ENCODE results near the gene TACC3.

Gene TACC3

DNA sequence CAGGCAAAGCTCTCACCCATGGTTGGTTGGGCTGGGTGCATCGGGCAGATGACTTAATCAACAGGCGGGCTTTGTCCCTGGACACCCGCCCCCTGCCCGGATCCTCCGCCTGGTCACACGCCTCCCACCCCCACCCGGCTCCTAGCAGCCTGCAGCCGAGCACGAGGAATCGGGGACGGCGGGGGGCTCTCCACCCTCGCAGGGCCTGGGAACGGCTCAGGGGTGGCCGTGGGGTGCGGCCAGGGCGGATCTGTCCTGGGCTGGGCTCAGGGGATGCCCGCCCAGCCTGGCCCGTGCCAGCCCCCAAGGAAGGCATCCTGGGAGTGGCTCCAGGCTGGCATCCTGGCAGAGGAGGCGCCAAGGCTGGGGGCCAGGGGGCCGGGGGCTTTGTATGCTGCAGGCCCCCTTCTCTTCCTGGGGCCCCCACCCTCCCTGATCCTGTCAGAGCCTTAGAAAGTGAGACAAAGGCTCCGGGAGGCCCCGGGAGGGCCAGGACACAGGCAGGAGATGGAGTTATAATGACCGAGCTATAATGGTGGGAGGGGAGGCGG, 39.3 kb downstream of the TACC3 start:
- no peak for DNase-seq (ENCODE audit: low read depth in 2 of 2)

DNA sequence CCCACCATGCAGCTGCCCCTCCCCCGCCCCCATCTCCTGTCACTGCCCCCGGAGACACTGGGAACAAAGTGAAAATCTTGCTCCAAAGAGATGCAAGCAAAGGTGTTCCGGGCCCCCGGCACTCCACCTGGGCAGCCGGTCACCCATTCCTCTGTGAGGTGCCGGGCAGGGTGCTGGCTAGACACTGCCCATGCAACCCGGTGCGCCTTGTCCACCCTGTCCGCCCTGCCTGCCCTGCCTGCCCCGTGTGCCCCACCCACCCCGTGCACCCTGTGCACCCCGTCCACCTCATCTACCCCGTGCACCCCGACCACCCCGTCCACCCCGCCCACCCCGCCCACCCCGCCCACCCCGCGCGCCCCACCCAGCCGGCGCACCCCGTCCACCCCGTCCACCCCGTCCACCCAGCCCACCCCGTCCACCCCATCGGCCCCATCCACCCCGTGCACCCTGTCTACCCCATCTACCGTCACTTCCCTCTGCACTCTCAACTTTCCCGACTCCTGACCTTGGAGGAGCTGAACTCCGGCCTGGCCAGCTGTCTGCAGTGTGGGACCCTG, 39.9 kb downstream of the TACC3 start:
- no peak for DNase-seq (ENCODE audit: low read depth in 2 of 2)

DNA sequence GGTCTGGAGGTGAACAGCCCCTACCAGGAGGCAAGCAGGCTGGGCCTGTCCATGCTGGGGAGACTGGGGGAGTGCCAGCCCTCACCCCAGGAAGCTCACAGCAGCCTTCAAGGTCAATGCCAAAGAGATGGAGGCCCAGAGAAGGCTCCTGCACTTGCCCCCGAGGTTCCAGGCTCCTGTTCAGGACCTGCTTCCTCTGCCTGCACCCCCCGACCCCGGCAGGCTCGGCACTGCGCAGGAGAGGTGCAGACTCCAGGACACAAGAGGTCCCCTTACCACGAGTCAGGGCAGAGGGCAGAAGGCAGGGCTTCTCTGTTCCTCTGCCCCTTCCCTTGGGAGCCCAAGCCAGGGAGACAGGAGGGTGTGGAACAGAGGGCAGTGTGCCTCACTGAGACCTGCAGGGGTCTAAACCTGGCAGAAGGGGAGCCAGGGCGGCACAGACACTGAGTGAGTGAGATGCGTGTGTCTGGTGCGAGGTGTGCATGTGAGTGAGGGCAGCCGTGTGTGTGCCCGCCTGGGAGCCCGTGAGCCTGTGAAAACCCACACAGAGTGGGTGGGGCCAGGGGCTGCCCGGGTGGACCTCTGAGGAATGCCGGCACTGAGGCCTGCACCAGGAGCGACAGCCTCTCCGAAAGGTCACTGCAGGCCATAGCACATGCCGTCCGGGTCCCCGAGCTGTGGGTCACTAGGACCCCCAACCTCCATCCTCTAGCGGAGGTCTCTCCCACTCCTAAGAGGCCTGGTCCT, 41.1 kb downstream of the TACC3 start:
- DNase-seq (ENCODE audit: low read depth in 2 of 2), result no peak

DNA sequence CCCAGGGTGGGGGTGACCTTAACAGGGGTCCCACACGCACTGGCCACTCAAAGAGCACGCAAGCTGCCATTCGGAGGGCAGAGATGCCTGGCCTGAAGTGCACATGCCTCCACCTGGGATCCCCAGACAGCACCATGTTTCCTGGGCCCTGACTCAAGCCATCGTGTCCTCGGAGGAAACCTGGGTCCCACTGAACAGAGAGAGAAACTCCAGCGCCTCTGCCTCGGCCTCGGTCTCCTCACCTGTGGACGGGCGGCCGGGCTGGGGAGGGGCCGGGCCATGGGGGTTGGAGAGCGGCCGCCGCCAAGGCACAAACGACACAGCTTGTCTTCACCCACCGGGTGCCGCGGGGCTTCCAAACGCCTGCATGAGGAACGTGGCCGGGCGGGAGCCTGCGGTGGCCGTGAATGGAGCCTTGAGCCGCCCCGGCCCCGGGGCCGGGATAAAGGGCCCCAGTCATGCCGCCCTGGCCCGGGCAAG, 41.8 kb downstream of the TACC3 start:
- DNase-seq (ENCODE audit: low read depth in 2 of 2), result no peak

DNA sequence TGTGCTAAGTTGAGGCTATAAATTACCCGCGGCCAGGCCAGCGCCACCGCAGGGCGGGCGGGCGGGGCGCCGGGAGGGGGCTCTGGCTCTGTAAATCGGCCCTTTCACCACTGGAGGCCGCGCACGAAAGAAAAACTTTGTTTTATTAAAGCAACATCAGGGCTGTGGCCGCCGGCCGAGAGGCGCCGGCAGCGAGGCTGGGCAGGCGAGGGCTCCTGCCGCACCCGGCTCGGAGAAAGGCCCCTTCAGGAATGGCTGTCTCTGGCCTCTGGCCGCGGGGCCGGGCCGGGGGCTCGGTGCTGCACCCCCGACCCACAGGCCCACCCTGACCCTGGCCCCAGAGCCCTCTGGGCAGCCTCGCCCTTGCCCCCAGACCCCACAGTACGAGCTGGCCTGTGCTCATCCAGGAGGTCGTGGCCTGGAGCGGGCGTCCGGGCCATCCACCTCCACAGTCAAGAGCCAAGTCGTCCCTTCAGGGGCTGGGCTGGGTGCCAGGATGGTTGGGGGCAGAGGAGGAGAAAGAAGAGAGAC, 42.3 kb downstream of the TACC3 start:
- DNase-seq (ENCODE audit: low read depth in 2 of 2), result no peak

DNA sequence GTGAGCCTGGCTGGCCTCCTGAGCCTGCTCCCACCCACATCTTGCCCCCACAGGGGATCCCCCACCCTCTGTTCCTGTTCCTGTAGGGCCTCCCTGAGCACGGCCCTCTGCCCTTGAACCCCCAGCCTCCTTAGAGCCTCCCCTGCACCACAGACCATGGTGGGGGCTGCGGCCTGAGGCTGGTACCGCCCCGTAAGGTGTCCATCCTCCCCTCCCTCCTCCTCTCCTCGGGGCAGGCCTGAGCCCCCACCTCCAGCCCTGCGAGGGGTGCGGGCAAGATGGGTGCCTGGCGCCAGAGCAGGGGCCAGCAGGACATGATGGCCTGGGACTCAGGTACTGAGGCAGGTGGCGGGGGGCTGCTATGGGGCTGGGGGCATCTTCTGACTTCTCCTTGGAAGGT, 43.3 kb downstream of the TACC3 start:
- DNase-seq (ENCODE audit: low read depth in 2 of 2), result no peak

DNA sequence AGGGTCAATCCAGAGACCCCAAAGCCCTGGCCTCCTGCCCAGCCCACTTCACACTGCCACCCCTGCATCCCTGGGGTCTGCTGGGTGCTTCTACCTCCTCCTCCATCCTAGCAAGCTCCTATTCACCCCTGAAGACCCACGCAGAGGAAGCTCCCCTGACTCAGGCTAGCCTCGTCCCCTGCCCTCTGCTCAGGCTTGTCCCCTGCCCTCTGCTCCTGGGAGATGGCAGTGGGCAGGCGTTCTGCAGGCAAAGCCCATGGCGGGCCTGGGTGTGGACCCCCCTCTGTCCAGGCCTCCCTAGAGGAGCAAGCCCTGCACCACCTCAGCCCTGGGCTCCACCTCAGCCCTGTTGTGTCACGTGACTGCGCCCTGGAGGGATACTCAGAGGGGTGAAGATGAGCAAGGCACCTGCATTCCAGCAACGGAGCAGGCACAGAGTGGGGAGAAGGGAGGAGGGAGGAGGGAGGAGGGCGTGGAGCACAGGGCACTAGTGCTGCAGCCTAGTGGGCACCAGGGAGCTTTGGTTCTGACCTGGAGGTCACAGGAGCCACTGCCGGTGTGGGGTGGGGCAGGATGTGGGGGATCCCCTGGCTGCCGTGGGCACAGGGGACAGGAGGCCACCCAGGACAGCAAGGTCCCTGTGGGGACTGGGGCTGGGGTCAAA, 44.2 kb downstream of the TACC3 start:
- no peak for DNase-seq (ENCODE audit: low read depth in 2 of 2)

DNA sequence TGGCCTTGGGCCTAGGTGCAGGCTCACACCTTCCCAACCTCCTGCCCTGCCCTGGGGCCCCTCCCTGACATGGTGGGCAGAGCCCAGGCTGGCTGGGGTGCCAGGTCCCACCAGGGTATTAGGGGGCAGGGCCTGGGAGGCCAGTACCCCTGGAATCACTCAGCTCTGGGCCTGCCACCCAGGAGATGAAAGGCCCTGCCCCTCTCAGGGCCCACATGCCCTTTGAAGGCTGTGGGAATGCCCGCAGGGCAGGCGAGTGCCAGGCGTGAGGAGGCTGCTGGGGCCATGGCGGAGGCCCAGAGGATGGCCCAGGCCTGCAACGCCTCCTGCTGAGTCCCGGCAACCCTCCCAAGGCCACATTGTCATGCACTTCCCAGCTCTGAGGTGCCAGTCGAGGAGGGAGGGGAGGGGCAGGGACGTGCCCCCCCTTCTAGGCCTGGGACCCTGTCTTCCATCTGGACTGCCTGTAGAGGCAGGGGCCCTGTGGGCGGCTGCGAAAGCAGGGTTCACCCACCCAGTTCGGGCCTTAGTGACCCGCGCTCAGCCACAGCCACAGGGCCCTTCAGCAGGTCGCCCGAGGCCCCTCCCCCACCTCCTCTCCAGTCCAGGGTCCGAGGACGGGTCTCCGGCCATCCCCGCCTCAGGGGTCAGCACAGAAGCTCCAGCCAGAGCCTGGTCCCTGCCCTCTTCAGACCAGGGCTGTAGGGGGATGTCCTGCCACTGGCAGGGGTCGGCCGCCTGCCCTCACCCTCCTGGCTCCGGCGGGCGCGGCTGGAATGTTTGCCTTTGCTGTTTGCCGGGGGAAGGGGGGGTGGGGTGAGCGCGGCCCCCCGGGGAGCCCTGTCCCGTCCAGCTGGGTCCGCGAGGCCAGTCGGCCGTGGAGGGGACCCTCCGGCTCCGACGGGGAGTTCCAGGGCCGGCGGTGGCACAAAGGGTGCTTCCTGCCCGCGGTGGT, 45.1 kb downstream of the TACC3 start:
- DNase-seq (ENCODE audit: low read depth in 2 of 2), result no peak

DNA sequence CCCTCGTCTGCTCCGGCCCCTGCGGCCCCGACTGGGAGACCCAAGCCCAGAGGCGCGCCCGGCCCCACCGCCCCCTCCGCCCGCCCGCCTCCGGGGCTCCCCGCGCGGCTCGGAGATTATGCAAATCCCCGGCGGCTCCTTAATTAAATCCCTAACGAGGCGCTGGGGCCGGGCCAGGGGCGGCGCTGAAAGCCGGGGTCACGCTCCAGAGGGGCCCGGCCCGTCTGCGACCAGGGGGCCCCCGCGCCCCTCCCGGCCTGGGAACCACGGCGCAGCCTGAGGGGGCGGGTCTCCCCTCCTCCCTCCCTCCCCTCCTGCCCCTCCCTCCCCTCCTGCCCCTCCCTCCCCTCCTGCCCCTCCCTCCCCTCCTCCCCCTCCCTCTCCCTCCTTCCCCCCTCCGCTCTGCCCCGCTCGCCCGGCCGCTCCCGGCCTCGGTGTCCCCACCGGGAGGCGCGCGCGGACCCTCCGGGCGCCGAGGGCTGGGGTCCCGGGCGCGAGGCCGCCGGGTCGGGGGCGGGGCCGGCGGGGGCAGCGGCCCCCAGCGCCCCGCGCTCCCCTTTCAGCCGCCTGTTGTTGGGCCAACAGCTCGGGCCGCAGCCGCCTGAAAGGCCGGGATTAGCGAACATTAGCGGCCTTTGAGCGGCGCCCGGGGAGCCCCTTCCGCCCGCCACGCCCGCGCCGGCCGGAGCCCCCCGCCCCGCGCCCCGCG, 45.9 kb downstream of the TACC3 start:
- no peak for DNase-seq (ENCODE audit: low read depth in 2 of 2)

DNA sequence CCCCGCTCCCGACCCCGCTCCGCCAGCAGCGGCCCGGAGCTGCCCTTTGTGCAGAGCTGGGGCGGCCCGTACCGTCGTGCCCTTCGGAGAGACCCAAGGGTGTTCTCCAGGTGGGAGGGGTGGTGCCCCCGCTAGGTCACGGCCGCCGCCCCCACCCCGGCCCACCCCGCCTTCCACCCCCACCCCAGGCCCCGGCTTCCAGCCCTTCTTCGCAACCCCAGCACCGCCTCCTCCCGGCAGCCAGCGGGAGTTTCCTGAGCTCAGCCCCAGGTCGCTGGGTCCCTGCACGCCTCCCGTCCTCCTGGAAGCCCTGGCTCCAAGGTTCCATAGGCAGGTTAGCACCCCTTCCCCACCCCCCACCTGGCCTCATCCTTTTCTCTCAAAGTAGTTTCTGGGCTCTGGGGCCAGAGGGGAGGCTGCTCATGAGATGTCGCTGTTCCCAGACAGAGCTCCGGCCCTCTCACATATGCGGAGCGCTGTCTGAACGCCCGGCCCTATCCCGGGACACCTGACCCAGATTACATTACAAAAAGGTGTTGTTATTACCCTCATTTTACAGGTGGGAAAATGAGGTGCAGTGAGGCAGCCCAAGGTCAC, 46.5 kb downstream of the TACC3 start:
- DNase-seq (ENCODE audit: low read depth in 2 of 2), result no peak

DNA sequence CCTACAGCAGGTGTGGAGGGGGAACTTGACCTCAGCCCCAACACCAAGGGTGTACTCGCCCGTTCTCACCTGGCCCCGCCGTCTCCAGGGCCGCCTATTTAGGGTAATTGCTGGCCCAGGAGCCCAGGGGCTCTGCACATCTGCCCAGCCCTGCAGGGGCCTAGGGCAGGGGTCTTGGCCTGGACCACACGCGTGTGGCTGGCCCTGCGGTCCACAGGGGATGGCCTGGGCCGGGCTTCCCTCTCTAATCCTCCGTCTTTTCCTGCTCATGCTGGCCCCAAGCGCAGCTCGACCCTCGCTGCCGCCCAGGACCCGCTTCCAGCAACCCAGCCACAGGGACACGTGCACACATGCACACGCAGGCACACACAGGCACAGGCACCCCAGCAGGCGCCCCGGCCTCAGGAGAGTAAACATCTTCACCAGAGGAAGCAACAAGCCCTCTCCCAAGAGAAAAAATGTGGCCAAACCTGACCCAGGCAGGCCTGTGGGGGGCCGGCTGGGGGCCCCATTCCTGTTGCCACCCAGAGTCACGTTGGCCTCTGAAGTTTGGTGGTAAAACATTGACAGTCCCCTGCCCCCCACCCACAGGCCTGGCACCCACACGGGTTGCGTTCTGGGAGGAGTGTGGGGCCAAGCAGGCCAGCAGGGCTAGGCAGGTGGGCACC, 47.2 kb downstream of the TACC3 start:
- no peak for DNase-seq (ENCODE audit: low read depth in 2 of 2)

DNA sequence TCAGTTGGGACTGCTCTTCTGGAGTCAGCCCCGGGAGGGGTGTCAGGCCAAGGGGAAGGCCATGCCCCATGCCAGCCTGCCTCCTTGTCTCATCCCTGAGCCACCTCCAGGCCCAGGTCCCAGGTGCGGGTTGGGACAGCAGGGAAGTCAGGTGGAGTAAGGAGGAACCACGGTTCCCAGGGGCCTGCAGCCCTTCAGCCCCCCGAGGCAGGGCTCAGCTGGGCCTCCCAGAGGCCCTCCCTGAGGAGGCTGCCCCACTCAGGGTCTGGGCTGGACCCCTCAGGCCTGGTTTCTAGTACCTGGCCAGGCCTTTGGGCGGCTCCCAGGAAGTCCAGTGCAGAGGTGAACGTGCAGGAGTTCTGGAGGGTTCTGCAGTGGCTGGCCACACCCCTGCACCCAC, 48.4 kb downstream of the TACC3 start:
- DNase-seq (ENCODE audit: low read depth in 2 of 2), result no peak

DNA sequence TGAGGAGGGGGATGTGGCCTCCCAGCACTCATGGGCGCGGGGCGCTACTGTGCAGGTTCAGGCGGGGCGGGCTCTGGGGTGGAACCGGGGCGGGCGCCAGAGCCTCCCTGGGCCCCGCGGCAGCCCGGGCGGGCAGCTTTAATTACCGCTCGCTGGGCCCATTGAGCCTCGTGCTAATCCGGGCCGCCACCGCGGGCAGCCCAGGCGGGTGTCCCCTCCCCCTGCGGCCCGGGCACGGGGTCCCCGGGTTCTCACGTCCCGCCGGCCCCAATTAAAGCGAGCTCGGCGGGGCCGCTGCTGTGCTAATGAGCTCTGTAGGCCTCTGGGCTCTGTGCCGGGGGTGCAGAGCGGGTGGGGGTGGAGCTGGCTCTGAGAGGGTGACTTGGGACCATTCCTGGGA, 48.9 kb downstream of the TACC3 start:
- no peak for DNase-seq (ENCODE audit: low read depth in 2 of 2)

DNA sequence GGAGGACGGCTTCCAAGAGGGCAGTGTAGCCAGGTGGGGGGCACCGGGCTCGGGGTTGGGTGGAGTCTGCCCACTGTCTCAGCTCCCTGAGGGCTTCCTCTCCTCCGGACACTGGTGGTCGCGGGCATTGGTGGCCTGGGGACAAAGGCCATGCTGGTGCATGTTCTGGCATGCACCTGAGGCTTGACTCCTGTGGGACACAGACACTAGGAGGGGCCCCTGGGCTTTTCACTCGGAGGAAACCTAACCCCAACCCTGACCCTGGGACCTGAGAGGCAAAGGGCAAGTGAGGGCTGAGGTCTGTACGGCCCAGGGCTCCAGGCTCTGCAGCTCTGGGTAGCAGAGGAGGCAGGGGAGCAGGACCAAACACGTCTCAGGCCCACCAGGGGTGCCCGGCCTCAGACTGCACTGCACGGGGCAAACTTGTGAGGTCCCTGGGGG, 49.5 kb downstream of the TACC3 start:
- DNase-seq (ENCODE audit: low read depth in 2 of 2), result no peak

DNA sequence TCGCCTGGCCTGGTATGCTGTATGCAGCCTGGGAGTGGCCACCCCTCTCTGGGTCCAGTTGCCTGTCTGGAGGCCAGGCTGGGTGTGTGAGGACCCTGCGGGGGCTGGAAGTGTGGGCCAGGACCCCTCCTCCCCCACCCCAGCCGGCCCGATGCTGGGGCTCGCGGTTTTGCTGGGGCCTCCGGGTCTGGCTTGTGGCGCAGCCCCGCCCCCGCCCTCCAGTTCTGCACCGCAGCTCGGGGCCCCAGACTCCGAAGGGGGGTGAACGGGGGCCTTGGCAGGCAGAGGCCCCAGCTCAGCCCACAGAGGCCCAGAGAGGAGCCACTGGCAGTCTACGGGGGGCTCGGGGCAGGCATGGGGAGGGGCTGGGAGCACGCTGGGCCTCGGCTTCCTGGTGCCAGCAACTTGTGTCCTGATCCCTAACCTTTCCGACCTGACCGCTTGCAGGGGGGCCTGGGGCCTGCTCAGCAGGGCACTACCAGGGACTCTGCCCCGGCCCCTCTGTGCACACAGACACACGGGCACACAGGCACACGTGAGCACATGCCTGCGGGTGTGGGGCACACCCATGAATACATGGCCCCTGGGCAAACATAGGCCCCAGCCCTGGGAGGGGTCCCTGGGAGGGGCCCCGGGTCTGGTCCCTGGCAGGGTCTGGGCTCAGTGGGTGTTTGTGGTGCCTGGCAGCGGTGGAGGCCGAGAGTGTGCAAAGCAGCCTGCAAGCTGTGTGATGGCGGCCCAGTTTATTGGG, 50.4 kb downstream of the TACC3 start:
- no peak for DNase-seq (ENCODE audit: low read depth in 2 of 2)

DNA sequence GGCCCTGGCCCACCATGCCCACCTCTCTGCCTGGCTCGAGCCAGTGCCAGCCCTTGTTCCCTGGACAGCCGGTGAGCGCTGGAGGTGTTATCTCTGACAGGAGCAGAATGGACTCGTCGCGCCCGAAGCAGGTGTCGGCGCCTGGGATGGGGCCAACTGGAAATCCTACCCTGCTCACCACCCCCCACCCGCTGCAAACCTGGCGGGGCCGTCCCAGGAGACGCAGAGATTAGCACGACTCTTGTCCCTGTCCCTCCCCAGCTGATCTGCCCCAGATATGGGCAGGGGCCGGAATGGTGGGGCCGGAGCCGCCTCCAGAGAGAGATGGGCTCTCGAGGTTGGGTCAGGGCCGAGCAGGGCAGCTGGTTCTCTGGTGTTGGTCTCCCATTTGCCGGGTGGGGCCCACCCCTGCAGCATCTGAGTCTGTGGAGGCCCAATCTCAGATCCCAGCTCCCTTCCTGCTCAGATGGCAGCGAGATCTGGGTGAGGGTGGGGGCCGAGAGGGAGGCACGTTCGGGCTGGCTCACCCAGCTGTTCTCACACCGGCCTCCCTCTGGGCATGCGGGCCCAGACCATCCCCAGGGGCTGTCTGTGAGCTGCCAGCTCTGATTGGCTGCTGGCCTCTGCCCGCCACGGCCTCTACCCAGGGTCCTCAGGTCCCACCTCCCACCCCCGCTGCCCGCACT, 51.7 kb downstream of the TACC3 start:
- DNase-seq (ENCODE audit: low read depth in 2 of 2), result no peak

DNA sequence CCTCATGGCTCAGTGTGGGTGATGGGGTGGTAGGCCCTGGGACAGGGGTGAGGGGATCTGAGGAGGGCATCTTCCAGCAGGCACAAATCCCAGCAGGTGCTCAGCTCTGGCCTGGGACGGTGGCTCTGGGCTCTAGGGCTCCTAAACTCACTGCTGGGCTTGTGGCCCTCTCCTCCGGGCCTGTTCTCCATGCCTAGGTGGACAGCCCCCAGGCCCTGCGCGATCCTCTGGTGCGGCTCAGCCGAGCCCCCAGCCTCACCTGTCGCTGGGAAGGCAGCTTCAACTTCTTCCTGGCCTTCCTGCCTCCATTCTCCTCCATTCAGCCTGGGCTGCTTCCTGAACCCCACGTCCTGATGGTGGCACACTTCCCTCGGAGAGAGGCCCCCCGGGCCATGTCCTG, 52.4 kb downstream of the TACC3 start:
- no peak for DNase-seq (ENCODE audit: low read depth in 2 of 2)

DNA sequence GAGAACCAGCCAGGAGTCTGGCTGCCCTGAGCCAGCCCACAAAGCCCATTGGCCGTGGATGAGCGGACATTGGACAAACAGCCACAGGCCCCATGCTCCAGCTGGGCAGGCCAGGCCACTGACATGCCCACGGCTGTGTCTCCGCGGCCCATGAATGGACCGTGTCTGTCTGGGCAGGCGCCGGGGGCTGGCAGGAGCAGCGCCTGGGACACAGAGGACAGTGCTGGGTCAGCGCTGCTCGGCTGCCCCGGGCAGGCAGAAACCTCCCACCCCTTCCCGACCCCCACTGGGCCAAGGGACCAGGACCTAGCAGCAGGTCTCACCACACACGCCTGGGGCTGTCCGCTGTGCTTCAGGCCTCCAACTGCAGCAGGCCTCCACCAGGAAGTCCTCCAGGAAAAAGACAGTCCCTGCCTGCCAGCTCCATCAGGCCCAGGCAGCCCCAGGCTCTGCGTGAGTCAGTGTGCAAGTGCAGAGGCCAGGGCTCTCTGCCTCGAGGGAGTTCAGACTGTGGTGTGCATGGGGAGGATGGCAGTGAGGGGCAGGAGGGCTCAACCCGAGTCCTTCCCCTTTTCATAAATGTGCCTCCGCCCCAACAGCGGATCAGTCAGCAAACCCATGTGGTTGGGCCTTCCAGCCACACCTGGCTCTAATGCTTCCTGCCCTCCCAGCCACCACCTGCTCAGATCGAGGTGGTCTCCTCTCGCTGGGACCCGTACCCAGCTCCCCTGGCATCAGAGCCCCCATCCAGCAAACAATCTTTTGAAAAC, 54.6 kb downstream of the TACC3 start:
- DNase-seq (ENCODE audit: low read depth in 2 of 2), result no peak
